ENCODE results near the gene TVP23C. TPM values are rescaled to one million over a fixed set of nuclear protein-coding genes. Genes with fewer than 3 reads are reported as not detected.

The TVP23C gene
- total RNA-seq, 2 experiments from 2014 or later, result 14.8 to 16.0 TPM

GRCh38 chr17:15466131-15466530 is 97.2 kb downstream of the TVP23C start:
- no peaks in the 10 kb centered on the region for H3K27me3 ChIP-seq (ENCODE audit: control insufficient read depth in 1 of 2, insufficient read depth in 2 of 2, low read length in 2 of 2)
- intact Hi-C loops (cut with DNase I, micrococcal nuclease), result no loop called here
- CTCF ChIA-PET, result no interaction called here
- no peaks in the 10 kb centered on the region for H3K4me1 ChIP-seq (ENCODE audit: insufficient read depth, low read length)
- H3K36me3 ChIP-seq (ENCODE audit: insufficient read depth, low read length), result no peaks in the 10 kb centered on the region
- no peak overlapping the region for H3K27ac Mint-ChIP-seq
- POLR2A ChIA-PET, result no interaction called here
- H3K9me3 ChIP-seq (ENCODE audit: control insufficient read depth in 1 of 2, insufficient read depth in 1 of 2, low read length in 2 of 2), result no peaks in the 10 kb centered on the region
- H3K4me3 ChIP-seq (ENCODE audit: low read length), result no peak overlapping the region
- H3K27ac ChIP-seq (ENCODE audit: low read depth in 1 of 2, low read length in 2 of 2), result no peak overlapping the region
- no peaks in the 10 kb centered on the region for H3K36me3 Mint-ChIP-seq (ENCODE audit: low read depth)
- no peak for TF ChIP-seq CTCF (IDR thresholded peaks at IDR 0.05)
- no peaks in the 10 kb centered on the region for H3K9me3 Mint-ChIP-seq
- H3K4me3 Mint-ChIP-seq, result no peak overlapping the region
- H3K27me3 Mint-ChIP-seq, result no peaks in the 10 kb centered on the region
- DNase-seq, result no peak
- H3K4me1 Mint-ChIP-seq (ENCODE audit: low read depth), result no peaks in the 10 kb centered on the region
- ATAC-seq (ENCODE audit: poor library complexity), result no peak

GRCh38 chr17:15465045-15465701 is 98.1 kb downstream of the TVP23C start:
- H3K27ac ChIP-seq (ENCODE audit: low read depth in 1 of 2, low read length in 2 of 2), result no peak overlapping the region
- Mint-ChIP-seq H3K36me3 (ENCODE audit: low read depth) (peaks cover 6% of the 10 kb centered on the region), H3K27ac (no peak overlapping the region), H3K4me1 (ENCODE audit: low read depth) (no peaks in the 10 kb centered on the region), H3K27me3 (no peaks in the 10 kb centered on the region), H3K9me3 (no peaks in the 10 kb centered on the region), H3K4me3 (no peak overlapping the region)
- DNase-seq (no peak), ATAC-seq (ENCODE audit: poor library complexity) (no peak)
- no peaks in the 10 kb centered on the region for H3K9me3 ChIP-seq (ENCODE audit: control insufficient read depth in 1 of 2, insufficient read depth in 1 of 2, low read length in 2 of 2)
- no peak for TF ChIP-seq CTCF (IDR thresholded peaks at IDR 0.05)
- no peaks in the 10 kb centered on the region for H3K27me3 ChIP-seq (ENCODE audit: control insufficient read depth in 1 of 2, insufficient read depth in 2 of 2, low read length in 2 of 2)
- POLR2A ChIA-PET, result no interaction called here
- CTCF ChIA-PET, result no interaction called here
- intact Hi-C loops (cut with DNase I, micrococcal nuclease), result no loop called here
- no peak overlapping the region for H3K4me3 ChIP-seq (ENCODE audit: low read length)
- no peaks in the 10 kb centered on the region for H3K36me3 ChIP-seq (ENCODE audit: insufficient read depth, low read length)
- no peaks in the 10 kb centered on the region for H3K4me1 ChIP-seq (ENCODE audit: insufficient read depth, low read length)

- Histone ChIP-seq H3K4me1 (ENCODE audit: insufficient read depth, low read length) (no peaks in the 10 kb centered on the region), H3K36me3 (ENCODE audit: insufficient read depth, low read length) (no peaks in the 10 kb centered on the region), H3K9me3 (ENCODE audit: control insufficient read depth in 1 of 2, insufficient read depth in 1 of 2, low read length in 2 of 2) (no peaks in the 10 kb centered on the region), H3K4me3 (ENCODE audit: low read length) (no peak overlapping the region), H3K27ac (ENCODE audit: low read depth in 1 of 2, low read length in 2 of 2) (no peak overlapping the region), H3K27me3 (ENCODE audit: control insufficient read depth in 1 of 2, insufficient read depth in 2 of 2, low read length in 2 of 2) (no peaks in the 10 kb centered on the region)
- TF ChIP-seq CTCF (IDR thresholded peaks at IDR 0.05), result no peak
- Mint-ChIP-seq H3K27me3 (no peaks in the 10 kb centered on the region), H3K27ac (no peak overlapping the region), H3K4me1 (ENCODE audit: low read depth) (no peaks in the 10 kb centered on the region), H3K36me3 (ENCODE audit: low read depth) (peaks cover 10% of the 10 kb centered on the region), H3K9me3 (no peaks in the 10 kb centered on the region), H3K4me3 (no peak overlapping the region)
- ChIA-PET POLR2A (no interaction called here), CTCF (no interaction called here)
- ATAC-seq (ENCODE audit: poor library complexity) (no peak), DNase-seq (no peak)
- intact Hi-C loops (cut with DNase I, micrococcal nuclease), result no loop called here
Observed at GRCh38 chr17:15464231-15464985, 98.9 kb downstream of the TVP23C start.
